Measurements from ENCODE around the gene CD34. TPM values are rescaled to one million over a fixed set of nuclear protein-coding genes. Genes with fewer than 3 reads are reported as not detected.

The CD34 gene
- total RNA-seq, 2 experiments from 2014 or later, result not detected

- H3K27ac Mint-ChIP-seq, result no peak overlapping the region
Measured at GRCh38 chr1:207922554-207922953, 11.6 kb upstream of the CD34 start.

GRCh38 chr1:207921321-207921720 lies 10.4 kb upstream of the CD34 start:
- H3K9me3 Mint-ChIP-seq, result no peaks in the 10 kb centered on the region
- ATAC-seq (ENCODE audit: low read depth) (no peak), DNase-seq (no peak)
- H3K36me3 Mint-ChIP-seq, result no peaks in the 10 kb centered on the region
- peaks cover 51% of the 10 kb centered on the region for H3K27me3 Mint-ChIP-seq
- no peak overlapping the region for H3K27ac Mint-ChIP-seq
- POLR2A ChIA-PET, result no interaction called here
- no peak overlapping the region for H3K4me3 Mint-ChIP-seq
- no peaks in the 10 kb centered on the region for H3K4me1 Mint-ChIP-seq

More at GRCh38 chr1:207922554-207922953, 11.6 kb upstream of the CD34 start:
- POLR2A ChIA-PET, result no interaction called here
- H3K27me3 Mint-ChIP-seq, result peaks cover 50% of the 10 kb centered on the region
- DNase-seq, result no peak
- no peaks in the 10 kb centered on the region for H3K4me1 Mint-ChIP-seq
- H3K36me3 Mint-ChIP-seq, result no peaks in the 10 kb centered on the region
- no peak overlapping the region for H3K4me3 Mint-ChIP-seq
- no peaks in the 10 kb centered on the region for H3K9me3 Mint-ChIP-seq
- ATAC-seq (ENCODE audit: low read depth), result no peak

- Mint-ChIP-seq H3K4me1 (no peaks in the 10 kb centered on the region), H3K27ac (no peak overlapping the region), H3K36me3 (no peaks in the 10 kb centered on the region), H3K27me3 (peaks cover 51% of the 10 kb centered on the region), H3K4me3 (no peak overlapping the region), H3K9me3 (no peaks in the 10 kb centered on the region)
- no peak for DNase-seq
- POLR2A ChIA-PET, result no interaction called here
- no peak for ATAC-seq (ENCODE audit: low read depth)
Measured at GRCh38 chr1:207920444-207921021, 9.6 kb upstream of the CD34 start.

- H3K36me3 Mint-ChIP-seq, result no peaks in the 10 kb centered on the region
- H3K4me3 Mint-ChIP-seq, result no peak overlapping the region
- H3K4me1 Mint-ChIP-seq, result no peaks in the 10 kb centered on the region
- ATAC-seq (ENCODE audit: low read depth), result no peak
- H3K9me3 Mint-ChIP-seq, result no peaks in the 10 kb centered on the region
- H3K27ac Mint-ChIP-seq, result no peak overlapping the region
- POLR2A ChIA-PET, result no interaction called here
- no peak for DNase-seq
- peaks cover 52% of the 10 kb centered on the region for H3K27me3 Mint-ChIP-seq
Measured at GRCh38 chr1:207919523-207920170, 8.7 kb upstream of the CD34 start.

GRCh38 chr1:207918581-207918980 lies 7.7 kb upstream of the CD34 start:
- H3K4me3 Mint-ChIP-seq, result no peak overlapping the region
- H3K27ac Mint-ChIP-seq, result no peak overlapping the region
- H3K4me1 Mint-ChIP-seq, result no peaks in the 10 kb centered on the region
- DNase-seq (no peak), ATAC-seq (ENCODE audit: low read depth) (no peak)
- peaks cover 56% of the 10 kb centered on the region for H3K27me3 Mint-ChIP-seq
- POLR2A ChIA-PET, result no interaction called here
- no peaks in the 10 kb centered on the region for H3K36me3 Mint-ChIP-seq
- no peaks in the 10 kb centered on the region for H3K9me3 Mint-ChIP-seq

- Mint-ChIP-seq H3K27ac (no peak overlapping the region), H3K36me3 (no peaks in the 10 kb centered on the region), H3K4me1 (no peaks in the 10 kb centered on the region), H3K9me3 (no peaks in the 10 kb centered on the region), H3K4me3 (no peak overlapping the region), H3K27me3 (peaks cover 56% of the 10 kb centered on the region)
- no peak for ATAC-seq (ENCODE audit: low read depth)
- POLR2A ChIA-PET, result no interaction called here
- no peak for DNase-seq
Measured at GRCh38 chr1:207918011-207918410, 7.1 kb upstream of the CD34 start.

- H3K27ac Mint-ChIP-seq, result no peak overlapping the region
- no peak overlapping the region for H3K4me3 Mint-ChIP-seq
- no peak for ATAC-seq (ENCODE audit: low read depth)
- peaks cover 58% of the 10 kb centered on the region for H3K27me3 Mint-ChIP-seq
- no peak for DNase-seq
- H3K36me3 Mint-ChIP-seq, result no peaks in the 10 kb centered on the region
- no peaks in the 10 kb centered on the region for H3K4me1 Mint-ChIP-seq
- POLR2A ChIA-PET, result no interaction called here
- H3K9me3 Mint-ChIP-seq, result no peaks in the 10 kb centered on the region
Measured at GRCh38 chr1:207917080-207917479, 6.2 kb upstream of the CD34 start.

GRCh38 chr1:207913951-207914350 lies 3.0 kb upstream of the CD34 start:
- no peak overlapping the region for H3K4me3 Mint-ChIP-seq
- peaks cover 6% of the 10 kb centered on the region for H3K4me1 Mint-ChIP-seq
- ATAC-seq (ENCODE audit: low read depth), result no peak
- peaks cover 63% of the 10 kb centered on the region for H3K27me3 Mint-ChIP-seq
- no peak overlapping the region for H3K27ac Mint-ChIP-seq
- no peaks in the 10 kb centered on the region for H3K36me3 Mint-ChIP-seq
- no peaks in the 10 kb centered on the region for H3K9me3 Mint-ChIP-seq
- no peak for DNase-seq
- POLR2A ChIA-PET, result no interaction called here

GRCh38 chr1:207911856-207912760 lies 1.2 kb upstream of the CD34 start:
- H3K4me1 Mint-ChIP-seq, result peaks cover 6% of the 10 kb centered on the region

GRCh38 chr1:207909687-207910086 lies 1.2 kb downstream of the CD34 start:
- H3K4me1 Mint-ChIP-seq, result peaks cover 8% of the 10 kb centered on the region
- peaks cover 67% of the 10 kb centered on the region for H3K27me3 Mint-ChIP-seq
- H3K9me3 Mint-ChIP-seq, result no peaks in the 10 kb centered on the region
- ATAC-seq (ENCODE audit: low read depth) (no peak), DNase-seq (no peak)
- H3K4me3 Mint-ChIP-seq, result peak overlapping the region; percentile 13
- POLR2A ChIA-PET, result no interaction called here
- no peak overlapping the region for H3K27ac Mint-ChIP-seq
- no peaks in the 10 kb centered on the region for H3K36me3 Mint-ChIP-seq

More at GRCh38 chr1:207911856-207912760, 1.2 kb upstream of the CD34 start:
- H3K27me3 Mint-ChIP-seq, result peaks cover 75% of the 10 kb centered on the region
- ATAC-seq (ENCODE audit: low read depth) (no peak), DNase-seq (no peak)
- peak overlapping the region; percentile 52 for H3K4me3 Mint-ChIP-seq
- no peaks in the 10 kb centered on the region for H3K9me3 Mint-ChIP-seq
- POLR2A ChIA-PET, result no interaction called here
- no peaks in the 10 kb centered on the region for H3K36me3 Mint-ChIP-seq
- no peak overlapping the region for H3K27ac Mint-ChIP-seq

GRCh38 chr1:207908107-207908734 lies 2.7 kb downstream of the CD34 start:
- POLR2A ChIA-PET, result no interaction called here
- peaks cover 54% of the 10 kb centered on the region for H3K27me3 Mint-ChIP-seq
- no peaks in the 10 kb centered on the region for H3K36me3 Mint-ChIP-seq
- H3K4me1 Mint-ChIP-seq, result peaks cover 18% of the 10 kb centered on the region
- no peak overlapping the region for H3K27ac Mint-ChIP-seq
- H3K9me3 Mint-ChIP-seq, result no peaks in the 10 kb centered on the region
- H3K4me3 Mint-ChIP-seq, result no peak overlapping the region
- DNase-seq, result no peak
- ATAC-seq (ENCODE audit: low read depth), result no peak

- Mint-ChIP-seq H3K27ac (no peak overlapping the region), H3K9me3 (no peaks in the 10 kb centered on the region)
- ATAC-seq (ENCODE audit: low read depth), result no peak
Measured at GRCh38 chr1:207904391-207904790, 6.5 kb downstream of the CD34 start.

GRCh38 chr1:207903767-207904166 lies 7.2 kb downstream of the CD34 start:
- H3K4me1 Mint-ChIP-seq, result peaks cover 36% of the 10 kb centered on the region
- no peak overlapping the region for H3K4me3 Mint-ChIP-seq
- peaks cover 12% of the 10 kb centered on the region for H3K27me3 Mint-ChIP-seq
- no peak overlapping the region for H3K27ac Mint-ChIP-seq
- H3K9me3 Mint-ChIP-seq, result no peaks in the 10 kb centered on the region
- no peaks in the 10 kb centered on the region for H3K36me3 Mint-ChIP-seq
- no peak for DNase-seq
- POLR2A ChIA-PET, result interaction anchor here (1.1 kb wide), 1 partner anchor 35 kb away, joined by 3 read pairs; no protein-coding TSS in a partner anchor
- no peak for ATAC-seq (ENCODE audit: low read depth)

More at GRCh38 chr1:207904391-207904790, 6.5 kb downstream of the CD34 start:
- Mint-ChIP-seq H3K4me3 (no peak overlapping the region), H3K4me1 (peaks cover 36% of the 10 kb centered on the region), H3K27me3 (peaks cover 19% of the 10 kb centered on the region), H3K36me3 (no peaks in the 10 kb centered on the region)
- POLR2A ChIA-PET, result no interaction called here
- no peak for DNase-seq
